RCC 7860 (cell line): ENCODE data around the gene CENPX.

Experiments
- DNase-seq: peaks from one replicate; pipeline ENCODE4 v3.0.0-alpha.2; 2015; ENCODE audit warnings: low spot score
- FAIRE-seq: peaks from 2 replicates; lab custom pipeline; 2012; peaks lifted over from hg19 to GRCh38; lab: Jason Lieb, UNC

CENPX gene

DNA sequence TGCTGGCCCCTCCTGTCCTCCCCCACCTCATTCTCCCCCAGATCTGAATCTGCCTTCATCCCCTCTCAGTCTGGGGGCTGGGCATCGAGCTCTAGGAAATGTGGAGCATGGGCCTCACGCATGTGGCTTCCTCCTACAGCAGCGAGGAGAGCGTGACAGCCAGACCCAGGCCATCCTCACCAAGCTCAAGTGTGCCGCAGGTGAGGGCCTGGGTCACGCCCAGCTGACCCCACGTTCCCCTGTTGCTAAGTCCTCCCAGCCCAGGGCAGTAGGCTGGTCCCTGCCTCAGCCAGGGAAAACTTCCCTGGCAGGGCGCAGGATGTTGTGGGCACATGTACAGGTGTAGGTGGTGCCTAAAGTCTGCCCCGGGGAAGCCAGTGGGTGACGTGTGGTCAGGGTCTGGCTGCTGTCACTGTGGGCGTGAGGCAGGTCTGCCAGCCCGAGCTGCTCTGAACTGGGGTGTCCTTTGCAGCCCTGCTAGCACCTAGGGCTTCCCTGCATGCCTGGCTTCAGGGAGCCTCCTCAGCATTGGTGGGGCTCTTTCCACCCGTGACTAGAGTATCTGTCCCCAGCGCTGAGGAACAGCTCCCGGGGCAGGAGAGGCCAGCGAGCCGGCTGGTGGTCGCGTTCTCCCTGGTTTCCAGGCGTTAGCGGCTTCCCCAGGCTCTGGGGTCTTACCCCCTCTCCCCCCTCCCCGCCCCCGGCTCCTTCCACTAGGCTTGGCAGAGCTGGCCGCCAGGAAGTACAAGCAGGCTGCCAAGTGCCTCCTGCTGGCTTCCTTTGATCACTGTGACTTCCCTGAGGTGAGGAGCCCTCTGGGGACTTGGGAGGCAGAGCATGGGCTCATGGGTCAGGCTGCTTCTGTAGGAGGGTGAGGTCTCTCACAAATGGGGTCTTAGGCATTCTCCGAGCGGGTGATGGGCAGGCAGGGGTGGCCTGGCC is 32.6 kb upstream of the CENPX start:
- DNase-seq (no peak), FAIRE-seq (no peak)

DNA sequence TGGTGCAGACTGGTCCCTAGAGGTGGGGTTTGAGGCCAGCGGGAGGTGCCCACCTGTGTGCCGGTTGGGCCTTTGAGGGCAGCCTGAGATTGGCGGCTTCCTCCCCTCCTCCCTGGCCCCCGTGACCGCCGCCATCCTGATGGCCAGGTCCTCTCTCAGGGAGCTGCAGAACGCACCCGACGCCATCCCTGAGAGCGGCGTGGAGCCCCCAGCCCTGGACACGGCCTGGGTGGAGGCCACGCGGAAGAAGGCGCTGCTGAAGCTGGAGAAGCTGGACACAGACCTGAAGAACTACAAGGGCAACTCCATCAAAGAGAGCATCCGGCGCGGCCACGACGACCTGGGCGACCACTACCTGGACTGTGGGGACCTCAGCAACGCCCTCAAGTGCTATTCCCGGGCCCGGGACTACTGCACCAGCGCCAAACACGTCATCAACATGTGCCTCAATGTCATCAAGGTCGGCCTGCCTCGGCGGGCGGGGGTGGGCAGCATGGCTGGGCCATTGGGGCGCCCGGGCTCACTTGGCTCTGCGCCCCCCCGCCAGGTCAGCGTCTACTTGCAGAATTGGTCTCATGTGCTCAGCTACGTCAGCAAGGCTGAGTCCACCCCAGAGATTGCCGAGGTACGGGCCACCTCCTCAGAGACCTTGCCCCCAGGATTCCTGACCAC is 31.8 kb upstream of the CENPX start:
- DNase-seq (no peak), FAIRE-seq (no peak)

DNA sequence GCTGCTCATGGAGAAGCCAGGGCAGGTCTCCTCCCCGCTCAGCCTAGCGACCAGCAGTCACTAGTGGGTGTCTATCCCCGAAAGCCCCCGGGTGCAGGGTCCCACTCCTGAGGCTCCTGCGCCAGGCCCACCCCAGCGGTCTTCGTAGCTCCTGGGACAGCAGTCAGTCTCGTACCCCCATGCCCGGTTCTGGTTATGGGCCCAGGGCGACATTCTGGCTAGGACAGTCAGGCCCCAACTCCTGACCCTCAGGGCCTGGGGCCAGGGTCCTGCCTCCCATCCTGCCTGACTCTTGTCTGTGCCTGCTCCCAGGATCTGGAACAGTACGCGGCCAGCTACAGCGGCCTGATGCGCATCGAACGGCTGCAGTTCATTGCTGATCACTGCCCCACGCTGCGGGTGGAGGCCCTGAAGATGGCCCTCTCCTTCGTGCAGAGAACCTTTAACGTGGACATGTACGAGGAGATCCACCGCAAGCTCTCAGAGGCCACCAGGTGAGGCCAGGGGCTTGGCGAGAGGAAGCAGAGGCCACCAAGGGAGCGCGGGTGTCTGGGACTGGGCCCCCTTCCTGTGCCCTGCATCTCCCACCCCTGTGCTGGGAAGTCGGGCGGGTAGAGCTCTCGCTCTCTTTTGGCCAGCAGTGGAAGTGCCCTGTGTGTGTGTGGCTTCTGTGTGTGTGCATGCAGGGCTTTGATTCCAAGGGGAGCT is 31.0 kb upstream of the CENPX start:
- DNase-seq (no peak), FAIRE-seq (no peak)

DNA sequence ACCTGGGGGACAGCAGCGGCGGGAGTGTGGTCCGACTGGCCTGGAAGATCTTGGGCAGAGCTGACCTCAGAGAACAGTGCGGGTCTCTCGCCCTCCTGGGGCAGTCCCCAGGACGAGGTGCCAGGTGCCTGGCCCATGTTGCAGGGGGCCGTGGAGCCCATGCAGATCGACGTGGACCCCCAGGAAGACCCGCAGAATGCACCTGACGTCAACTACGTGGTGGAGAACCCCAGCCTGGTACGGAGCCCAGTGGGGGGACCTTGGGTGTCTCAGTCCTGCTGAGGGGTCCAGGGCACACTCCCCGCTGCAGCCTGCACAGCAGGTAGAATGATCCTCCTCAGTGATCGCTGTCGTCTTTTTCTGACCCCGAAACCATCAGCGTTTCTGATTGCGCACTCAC is 30.5 kb upstream of the CENPX start:
- DNase-seq = no peak
- FAIRE-seq = no peak

DNA sequence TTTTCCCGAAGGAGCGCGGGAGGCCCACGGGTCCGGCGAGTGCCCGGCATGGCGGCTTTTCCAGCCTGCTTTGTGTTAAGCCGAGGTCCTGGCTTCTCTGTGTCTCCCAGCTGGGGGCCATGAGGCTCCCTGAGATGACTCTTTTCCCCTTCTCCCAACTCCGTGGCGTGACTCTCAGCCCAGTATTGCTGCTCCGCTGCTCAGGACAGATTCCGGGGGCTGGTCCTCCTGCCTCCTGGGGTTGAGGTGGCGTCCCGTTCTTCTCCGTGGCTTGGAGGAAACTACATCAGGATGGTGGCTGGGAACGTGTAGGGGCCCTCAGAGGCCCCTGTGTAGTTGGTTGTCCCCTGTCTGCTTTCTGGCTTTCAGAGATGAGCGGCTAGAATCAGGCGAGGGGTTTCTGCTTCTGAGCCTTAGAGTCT is 30.0 kb upstream of the CENPX start:
- DNase-seq = no peak
- no peak for FAIRE-seq

DNA sequence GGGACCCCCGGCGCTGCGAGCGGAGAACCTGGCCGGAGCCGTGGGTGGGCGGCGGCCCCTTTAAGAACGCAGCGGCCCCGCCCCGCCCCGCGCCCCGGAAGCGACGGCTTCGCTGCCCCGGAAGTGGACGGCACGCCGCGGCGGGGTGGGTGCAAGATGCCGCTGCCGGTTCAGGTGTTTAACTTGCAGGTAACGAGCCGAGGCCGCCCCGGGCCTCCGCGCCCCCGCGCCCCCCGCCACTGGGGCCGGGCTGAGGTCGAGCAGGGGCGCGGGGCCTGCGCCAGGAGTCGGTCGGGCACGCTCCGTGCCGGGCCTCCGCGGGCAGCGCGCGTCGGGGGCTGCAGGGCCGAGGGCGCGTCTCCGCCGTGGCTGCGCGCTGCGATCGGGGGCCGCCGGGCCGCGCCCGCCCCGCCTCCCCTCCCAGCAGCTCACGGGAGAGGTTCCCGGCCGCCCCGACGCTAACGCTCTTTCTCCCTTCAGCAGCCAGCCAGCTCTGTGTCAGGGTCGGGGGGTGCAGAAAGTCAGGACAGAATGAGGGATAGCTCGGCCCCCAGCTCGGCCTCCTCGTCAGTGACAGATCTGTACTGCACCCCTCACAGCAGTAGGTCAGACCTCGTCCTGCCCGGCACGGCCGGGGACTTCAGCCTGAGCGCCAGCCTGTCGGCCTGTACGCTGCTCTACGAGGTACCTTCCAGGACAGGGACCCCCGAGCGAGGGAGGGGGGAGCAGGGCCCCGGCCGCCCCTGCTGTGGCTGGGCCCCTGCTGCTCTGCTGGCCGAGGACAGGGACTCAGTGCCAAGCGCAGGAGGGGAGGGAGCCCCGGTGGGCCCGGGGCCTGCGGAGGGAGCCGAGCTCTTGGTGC is 29.3 kb upstream of the CENPX start, which contains the start of the genes GPS1 and RFNG:
Gene GPS1 (plus strand): TSS at position 123 of the 862 bp plus-strand sequence. CDS start 34 bp downstream, at position 157.
Gene RFNG (minus strand): TSS at position 36 of the 862 bp plus-strand sequence. CDS start 45 bp downstream, outside the sequence.
- no peak for FAIRE-seq
- DNase-seq = peak; percentile 29

DNA sequence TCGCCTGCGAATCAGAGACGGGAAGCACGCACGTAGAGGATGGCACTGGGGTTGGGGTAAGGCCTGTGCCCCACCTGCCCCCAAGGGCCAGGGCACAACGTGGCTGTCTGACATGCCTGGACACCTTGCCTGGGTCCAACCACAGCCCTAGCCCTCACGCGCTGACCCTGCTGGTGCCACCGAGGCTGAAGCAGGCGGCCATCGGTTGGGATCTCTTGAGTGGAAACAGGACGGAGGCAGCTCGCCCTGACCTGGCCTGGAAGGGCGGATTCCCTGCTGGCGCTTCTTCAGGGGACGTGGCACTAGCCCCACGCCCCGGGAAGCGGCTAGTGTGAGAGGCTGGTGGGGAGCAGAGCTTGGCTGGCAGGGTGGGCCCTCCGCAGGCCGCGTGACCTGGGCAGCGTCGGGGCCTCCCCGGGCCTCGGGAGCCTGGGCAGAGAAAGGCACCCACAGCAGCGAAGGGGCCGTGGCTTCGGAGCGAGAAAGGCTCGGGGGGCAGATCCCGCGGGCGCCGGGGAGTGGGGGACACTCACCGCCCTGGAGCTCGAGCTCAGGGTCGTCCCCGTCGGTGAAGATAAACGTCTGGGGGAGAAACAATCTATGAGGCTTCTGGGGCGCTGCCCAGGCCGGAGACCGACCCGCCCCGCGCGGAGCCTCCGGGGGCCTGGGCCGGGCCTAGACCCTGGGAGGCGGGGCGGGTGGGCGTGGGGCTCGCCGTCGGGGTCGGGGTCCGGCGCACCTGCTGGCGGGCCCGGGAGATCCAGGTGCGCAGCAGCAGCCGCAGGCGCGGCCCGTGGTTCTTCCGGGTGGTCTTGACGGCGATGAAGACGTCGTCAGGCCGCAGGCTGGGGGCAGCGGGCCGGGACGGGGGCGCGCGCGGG is 28.3 kb upstream of the CENPX start:
- no peak for FAIRE-seq

DNA sequence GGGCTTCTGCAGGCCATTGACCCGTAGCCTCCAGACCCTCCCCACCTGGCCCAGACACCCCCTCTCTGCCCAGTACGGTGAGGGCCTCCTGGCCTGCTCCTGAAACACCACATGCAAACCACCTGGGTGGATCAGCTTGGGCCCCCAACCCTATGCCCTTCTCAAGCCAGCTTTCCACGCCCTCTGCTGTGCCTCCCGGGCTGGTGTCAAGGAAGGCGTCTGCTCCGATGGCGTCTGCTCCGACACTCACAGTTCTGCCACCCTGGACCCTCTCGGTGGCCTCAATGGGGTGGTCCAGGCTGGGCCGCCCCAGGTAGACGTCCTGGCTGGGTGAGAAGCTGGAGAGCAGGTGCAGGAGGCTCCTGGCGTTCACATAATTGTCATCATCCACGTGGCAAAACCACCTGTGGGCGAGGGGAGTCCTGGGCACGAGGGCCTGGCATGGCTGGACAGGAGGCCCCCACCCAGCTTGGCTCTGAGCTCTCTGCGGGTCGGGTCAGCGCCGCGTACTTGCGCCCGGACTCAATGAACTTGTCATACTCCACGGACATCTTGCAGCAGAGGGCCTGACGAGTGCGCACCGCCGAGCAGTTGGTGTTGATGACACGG is 27.6 kb upstream of the CENPX start:
- DNase-seq (no peak), FAIRE-seq (no peak)

More for the DNA sequence above, 28.3 kb upstream of the CENPX start:
- no peak for DNase-seq

DNA sequence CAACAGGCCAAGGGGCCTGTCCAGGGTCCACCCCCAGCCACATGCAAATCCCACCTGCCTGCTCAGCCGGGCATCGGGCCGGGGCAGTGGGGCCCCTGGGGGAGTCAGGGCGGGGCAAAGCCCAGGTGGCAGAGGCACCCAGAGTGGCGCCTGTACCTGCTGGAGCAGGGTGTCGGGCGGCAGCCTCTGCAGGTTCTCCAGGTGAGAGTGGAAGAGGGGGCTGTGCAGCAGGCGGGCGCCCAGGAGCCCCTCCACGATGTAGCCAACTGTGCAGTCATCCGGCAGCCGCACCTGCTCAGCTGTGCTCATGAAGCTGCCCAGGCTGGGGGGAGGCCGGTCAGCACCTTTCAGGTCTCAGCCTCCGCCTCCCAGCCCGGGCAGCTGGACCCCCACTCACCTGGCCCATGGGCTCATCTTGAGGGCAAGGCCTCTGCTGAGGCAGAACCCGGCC is 26.9 kb upstream of the CENPX start:
- no peak for DNase-seq
- FAIRE-seq = no peak

DNA sequence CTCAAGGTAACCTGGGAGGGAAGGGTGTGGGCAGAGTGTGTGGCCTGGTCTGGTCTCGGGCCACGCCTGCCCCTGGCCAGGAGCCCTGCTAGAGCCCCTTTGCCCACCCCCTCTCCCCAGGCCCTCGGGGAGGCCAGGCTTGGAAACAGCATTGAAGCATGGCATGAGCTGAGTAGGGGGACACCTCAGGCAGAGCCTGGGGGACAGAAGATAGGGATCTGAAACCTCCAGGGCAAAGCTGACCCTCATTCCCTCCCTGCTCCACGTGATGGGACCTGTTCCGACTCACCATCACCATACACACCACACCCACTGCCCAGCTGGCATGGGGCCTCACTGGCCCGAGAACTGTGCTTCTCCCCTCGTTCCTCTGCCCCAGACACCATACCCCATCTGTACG is 26.4 kb upstream of the CENPX start:
- no peak for DNase-seq
- FAIRE-seq = no peak

DNA sequence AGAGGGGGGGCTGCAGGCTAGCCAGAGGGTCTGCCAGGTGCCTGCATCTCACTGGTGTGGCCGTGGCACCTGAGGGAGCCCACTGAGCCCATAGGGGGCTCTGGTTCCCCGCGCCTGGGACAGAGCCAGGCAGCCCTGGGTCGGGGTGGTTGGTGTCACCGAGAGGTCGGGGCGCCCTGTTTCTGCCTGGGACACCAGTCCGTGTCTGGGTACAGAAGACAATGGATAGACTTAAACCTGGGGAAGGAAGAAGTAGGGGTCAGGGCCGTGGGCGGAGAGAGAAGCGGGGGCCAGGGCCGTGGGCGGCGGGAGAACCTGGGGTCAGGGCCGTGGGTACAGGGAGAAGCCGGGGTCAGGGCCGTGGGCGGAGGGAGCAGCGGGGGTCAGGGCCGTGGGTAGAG is 25.9 kb upstream of the CENPX start:
- no peak for FAIRE-seq

DNA sequence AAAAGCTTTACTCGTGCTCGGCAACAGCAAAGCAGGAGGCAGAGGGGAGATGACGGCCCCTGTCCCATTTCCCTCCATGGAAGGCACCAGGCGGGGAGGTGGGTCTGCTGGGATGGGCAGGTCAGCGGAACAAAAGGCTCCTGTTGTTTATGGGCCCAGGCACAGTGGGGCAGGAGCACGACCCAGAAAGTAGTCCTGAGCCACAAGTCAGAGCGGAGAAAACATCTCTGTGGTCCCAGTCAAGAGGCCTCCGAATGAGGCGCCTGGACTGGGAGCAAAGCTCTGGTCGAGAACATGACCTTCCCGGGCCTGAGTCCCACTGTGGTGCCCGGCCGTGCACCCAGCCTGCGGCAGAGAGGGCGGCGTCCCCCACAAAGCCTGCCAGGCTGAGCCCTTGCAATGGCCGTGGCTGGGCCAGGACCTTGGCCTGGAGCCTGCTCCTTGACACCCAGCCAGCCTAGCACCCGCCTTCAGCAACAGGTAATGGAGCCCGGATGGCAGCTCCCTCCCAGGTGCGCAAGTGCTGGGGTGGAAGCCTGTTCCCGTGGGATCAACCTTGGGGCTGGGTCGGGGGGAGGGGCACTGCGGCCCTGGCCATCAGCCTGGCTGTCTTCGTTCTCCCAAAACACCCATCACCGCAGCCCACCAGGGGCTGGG is 25.4 kb upstream of the CENPX start:
- DNase-seq = no peak
- FAIRE-seq = no peak

More for the DNA sequence above, 25.9 kb upstream of the CENPX start:
- DNase-seq = no peak

DNA sequence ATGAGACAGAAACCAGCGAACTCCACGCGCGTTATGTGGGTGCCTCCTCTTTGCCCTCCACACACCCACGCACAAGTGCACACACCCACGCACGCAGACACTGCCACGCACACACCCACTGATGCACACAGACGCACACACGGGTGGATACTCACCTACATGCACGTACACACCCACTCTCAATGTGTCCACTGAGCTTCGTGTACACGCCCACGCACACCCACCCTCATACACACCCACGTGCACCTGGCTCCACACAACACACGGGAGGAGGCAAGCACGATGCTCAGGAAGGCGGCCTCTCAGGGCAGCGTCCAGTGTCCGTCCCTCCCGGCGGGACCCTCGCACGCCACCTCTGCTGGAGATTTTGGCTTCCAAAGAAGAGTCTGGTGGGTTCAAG is 24.7 kb upstream of the CENPX start:
- no peak for FAIRE-seq
- no peak for DNase-seq

DNA sequence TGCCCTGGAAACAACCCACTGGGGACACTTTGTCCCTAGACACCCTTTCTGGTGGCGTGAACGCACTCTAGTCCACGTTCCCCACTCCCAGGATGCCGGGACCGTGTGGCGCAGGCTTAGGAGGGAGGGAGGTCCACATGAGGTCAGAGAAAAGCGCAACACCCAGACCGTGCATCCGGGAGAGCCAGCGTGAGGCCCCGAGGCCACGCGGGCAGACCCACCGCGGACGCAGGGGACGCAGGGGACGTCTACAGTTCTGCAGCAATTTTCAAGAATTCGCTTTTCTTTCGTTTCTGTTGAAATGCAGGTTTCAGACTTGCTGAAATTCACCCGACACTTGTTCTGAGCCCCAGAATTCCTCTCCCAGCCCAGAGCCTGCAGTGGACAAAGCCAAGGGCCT is 24.2 kb upstream of the CENPX start:
- FAIRE-seq (no peak), DNase-seq (no peak)

DNA sequence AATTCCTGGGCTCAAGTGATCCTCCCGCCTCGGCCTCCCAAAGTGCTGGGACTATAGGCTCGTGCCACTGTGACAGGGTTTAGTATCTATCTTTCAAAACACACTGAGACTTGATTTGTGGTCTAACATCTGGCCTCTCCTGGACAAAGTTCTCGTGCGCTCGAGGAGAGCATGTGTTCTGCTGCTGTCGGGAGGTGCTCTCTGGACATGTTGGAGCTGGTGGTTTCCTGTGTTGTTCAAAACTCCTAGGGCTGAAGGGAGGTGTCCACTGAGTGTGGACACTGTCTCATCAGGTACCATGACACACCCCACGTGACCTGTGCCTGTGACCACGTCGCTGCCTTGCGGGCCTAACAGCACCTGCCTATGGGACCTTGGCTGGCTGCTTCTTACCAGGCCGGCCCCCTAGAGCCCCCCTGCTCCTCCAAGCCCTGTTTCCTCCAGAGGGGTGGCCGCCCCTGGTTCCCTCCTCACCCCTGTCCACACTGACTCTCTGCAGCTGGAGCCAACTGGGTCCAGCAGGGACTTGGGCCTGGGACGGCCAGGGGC is 23.3 kb upstream of the CENPX start:
- FAIRE-seq (no peak), DNase-seq (no peak)

DNA sequence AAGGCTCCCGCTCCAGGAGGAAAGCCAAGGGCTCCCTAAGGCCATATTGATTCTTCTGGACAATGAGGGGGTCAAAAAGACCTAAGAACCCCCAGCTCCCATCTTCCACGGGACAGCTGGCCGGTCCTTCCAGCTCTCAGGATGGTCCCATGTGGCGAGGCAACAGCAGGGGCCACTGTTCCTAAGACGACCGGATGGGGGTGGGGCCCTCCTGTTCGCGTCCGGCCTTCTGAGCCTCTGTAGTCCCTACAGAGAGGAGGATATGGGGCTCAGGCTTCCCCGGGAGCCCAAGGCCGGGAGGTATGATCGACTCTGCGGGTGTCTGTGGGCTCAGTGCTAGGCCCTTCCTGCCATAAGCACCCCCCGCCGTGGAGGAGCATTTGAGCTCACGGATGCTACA is 20.8 kb upstream of the CENPX start:
- FAIRE-seq (no peak), DNase-seq (no peak)

DNA sequence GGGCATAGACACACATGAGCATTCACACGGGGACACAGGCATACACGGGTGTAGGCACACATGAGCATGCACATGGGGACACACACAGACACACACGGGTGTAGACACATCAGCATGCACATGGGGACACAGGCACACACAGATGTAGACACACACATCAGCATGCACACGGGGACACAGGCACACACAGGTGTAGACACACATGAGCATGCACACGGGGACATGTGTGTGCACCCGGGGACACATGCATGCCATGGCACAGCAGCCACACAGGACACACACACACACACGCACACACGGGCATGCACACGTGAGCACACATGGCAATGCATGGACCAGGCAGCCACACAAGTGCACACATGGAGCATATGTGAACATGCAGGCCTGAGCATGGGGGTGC is 20.0 kb upstream of the CENPX start:
- FAIRE-seq (no peak), DNase-seq (no peak)
